Left forelimb (tissue), 1 donor: ENCODE results near the gene PHETA1.

Experiments used
- DNase-seq: peaks from one replicate; pipeline ENCODE4 v3.0.0-alpha.2; 2018; ENCODE audit warnings: low spot score

The PHETA1 gene

DNA sequence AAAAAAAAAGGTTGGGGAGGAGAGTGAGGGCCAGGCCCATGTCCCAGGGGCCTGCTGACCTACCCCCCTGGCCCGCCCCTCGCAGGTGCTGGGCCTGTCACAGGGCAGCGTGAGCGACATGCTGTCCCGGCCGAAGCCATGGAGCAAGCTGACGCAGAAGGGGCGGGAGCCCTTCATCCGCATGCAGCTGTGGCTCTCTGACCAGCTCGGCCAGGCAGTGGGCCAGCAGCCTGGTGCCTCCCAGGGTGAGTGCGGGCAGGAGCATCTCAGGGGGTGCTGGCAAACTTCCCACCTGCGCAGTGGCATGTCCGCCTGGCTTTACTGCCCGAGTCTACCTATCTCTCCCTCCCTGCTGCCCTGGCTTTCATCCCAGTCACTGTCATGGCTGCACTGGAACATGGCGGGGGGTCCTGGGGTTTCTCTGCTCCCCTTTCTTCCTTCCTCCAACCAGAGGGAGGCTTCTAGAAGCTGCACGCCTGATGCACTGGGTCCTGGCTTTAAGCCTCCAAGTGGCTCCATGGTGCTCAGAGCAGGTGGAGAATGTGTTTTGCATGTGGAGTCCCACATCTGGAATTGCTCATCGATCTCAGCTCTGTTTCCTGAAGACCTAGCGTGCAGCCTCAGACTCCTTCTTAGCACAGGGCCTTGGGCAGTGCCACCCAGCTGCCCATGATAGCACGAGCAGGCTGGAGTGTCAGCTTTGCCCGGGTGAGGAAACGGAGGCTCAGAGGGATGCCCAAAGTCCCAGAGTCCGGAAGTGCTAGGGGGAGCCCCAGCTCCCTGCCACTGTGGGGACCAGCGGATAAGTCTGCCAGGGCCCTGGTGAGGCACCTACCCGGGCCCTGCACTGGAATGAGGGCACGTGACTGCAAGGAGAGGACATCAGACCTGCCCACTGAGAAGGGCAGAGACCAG lies 46.3 kb downstream of the PHETA1 start:
- DNase-seq: no peak

DNA sequence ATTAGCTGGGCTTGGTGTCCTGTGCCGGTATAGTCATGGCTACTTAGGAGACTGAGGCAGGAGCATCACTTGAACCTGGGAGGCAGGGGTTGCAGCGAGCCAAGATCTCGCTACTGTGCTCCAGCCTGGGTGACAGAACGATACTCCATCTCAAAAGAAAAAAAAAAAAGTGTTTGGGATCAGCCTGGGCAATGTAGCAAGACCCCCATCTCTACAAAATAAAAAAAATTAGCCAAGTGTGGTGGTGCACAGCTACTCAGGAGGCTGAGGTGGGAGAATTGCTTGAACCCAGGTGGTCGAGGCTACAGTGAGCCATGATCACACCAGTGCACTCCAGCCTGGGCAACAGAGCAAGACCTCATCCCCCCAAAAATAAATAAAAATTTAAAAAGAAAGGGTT lies 47.6 kb downstream of the PHETA1 start:
- no peak for DNase-seq

DNA sequence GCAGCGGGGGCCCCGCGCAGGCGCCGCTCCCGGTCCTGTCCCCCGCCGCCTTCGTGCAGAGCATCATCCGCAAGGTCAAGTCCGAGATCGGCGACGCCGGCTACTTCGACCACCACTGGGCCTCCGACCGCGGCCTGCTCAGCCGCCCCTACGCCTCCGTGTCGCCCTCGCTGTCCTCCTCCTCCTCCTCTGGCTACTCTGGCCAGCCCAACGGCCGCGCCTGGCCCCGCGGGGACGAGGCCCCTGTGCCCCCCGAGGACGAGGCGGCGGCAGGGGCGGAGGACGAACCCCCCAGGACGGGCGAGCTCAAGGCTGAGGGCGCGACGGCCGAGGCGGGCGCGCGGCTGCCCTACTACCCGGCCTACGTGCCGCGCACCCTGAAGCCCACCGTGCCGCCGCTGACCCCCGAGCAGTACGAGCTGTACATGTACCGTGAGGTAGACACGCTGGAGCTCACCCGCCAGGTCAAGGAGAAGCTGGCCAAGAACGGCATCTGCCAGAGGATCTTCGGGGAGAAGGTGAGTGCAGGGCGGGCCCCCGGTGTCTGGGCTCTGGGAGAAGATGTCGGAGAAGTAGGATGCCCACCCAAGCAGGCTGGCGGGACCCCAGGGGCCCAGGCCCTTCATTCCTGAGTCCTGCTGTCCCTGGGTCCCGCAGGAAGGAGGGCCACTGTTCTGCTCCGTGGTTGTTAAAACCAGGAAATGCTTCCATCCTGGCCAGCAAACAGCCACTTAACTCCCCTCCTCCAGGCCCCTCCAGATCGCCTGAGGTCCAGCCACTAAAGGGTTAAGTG lies 48.4 kb downstream of the PHETA1 start:
- no peak for DNase-seq

DNA sequence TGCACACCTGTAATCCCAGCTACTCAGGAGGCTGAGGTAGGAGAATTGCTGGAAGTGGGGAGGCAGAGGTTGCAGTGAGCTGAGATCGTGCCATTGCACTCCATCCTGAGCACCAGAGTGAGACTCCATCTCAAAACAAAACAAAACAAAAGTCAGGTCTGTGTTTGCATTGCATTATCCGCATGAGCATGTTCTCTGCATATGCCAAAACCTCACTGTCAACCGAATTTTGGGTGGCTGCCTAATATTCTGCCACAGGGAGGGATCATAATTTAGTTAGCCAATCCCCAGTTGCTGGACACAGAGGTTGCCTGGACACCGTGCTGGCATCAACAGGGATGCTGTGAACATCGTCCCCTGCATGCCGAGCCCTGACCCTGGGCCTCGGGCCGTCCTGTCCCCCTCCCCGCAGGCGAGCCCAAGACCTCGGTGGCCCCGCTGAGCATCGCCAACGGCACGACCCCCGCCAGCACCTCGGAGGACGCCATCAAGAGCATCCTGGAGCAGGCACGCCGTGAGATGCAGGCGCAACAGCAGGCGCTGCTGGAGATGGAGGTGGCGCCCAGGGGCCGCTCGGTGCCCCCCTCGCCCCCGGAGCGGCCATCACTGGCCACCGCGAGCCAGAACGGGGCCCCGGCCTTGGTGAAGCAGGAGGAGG lies 49.2 kb downstream of the PHETA1 start:
- DNase-seq: no peak

DNA sequence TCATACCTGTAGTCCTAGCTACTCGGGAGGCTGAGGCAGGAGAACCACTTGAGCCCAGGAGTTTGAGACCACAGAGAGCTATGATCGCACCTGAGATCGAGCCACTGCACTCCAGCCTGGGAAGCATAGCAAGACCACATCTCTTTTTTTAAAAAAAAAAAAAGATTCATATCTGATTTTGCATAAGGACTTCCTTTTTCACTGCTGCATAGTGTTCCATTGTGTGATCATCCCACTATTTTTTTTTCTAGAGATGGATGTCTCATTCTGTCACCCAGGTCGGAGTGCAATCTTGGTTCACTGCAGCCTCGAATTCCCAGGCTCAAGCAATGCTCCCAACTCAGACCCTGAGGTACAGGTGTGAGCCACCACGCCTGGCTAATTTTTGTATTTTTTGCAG lies 50.4 kb downstream of the PHETA1 start:
- DNase-seq: no peak

GRCh38 chr12:111316671-111317070 lies 52.2 kb downstream of the PHETA1 start:
- DNase-seq: no peak

DNA sequence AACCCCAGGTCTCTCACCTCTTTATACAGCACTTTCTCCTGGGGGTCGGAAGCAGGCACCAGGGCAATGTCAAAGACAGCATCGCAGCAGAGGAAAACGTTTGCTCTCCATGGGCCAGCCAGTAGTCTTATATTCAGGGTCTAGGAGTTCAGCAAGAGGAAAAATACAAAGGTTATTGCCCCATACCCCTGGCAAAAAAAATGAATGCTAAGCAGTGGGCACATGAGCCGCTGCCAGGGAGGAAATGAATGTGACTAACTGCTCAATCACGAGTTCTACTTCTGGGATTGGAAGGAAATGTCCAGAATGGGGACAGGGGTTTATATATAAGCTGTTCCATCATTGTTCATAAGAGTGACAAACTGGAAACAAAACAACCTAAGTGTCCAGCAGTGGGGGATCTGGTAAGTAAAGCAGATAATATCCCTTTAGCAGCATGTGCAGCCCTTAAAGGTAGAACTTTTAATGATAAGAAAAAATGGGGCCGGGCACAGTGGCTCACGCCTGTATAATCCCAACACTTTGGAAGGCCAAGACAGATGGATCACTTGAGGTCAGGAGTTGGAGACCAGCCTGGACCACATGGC lies 53.8 kb downstream of the PHETA1 start:
- DNase-seq: no peak

- peak; percentile 79 for DNase-seq
Observed at GRCh38 chr12:111313833-111314259, 55.0 kb downstream of the PHETA1 start.

DNA sequence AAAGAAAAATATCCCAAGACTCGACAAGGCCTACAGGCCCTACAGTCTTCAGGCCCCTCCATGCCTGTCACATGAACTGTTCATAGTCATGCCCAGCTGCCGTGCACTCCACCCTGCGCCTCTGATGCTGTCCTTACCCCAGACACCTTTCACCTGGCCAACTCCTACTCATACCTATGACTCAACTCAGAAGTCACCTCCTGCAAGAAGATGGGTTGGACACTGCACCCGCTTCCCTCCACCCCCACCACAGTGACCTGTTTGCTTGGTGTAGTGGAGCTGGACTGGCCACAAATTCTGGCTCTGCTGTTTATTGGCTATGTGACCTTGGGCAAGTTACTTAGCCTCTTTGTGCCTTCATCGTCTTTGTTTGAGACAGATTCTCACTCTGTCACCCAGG lies 56.2 kb downstream of the PHETA1 start:
- no peak for DNase-seq

DNA sequence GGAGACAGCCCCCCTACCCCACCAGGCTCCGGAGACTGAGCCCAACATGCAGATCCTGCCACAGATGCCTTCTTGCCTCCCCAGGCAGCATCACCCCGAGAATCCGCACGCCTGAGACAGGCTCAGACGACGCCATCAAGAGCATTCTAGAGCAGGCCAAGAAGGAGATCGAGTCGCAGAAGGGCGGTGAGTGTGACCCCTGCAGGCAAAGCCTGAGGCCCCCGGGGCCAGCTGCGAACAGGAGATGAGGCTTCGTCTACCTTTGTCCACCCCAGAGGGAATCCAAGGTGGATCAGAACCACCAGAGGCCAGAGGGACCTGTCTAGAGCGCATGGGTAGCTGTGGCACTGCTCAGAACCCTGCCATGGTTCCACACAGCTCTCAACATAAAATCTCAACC lies 56.9 kb downstream of the PHETA1 start:
- DNase-seq: no peak

DNA sequence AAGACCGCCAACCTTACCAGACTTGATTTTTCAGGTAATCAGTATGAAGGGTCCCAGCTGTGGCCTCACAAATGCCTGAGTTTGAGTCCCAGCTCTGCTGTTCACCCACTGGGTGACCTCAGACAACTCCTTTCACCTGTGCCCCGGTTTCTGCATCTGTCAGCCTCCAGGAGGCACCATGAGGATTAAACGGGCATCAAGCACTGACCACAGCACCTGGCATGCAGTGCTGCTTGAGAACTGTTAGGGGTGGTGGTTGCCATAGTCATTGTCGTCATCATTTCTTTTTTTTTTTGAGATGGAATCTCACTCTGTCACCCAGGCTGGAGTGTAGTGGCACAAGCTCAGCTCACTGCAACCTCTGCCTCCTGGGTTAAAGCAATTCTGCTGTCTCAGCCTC lies 57.9 kb downstream of the PHETA1 start:
- DNase-seq: no peak
